ENCODE results near the gene REX1BD.

DNA sequence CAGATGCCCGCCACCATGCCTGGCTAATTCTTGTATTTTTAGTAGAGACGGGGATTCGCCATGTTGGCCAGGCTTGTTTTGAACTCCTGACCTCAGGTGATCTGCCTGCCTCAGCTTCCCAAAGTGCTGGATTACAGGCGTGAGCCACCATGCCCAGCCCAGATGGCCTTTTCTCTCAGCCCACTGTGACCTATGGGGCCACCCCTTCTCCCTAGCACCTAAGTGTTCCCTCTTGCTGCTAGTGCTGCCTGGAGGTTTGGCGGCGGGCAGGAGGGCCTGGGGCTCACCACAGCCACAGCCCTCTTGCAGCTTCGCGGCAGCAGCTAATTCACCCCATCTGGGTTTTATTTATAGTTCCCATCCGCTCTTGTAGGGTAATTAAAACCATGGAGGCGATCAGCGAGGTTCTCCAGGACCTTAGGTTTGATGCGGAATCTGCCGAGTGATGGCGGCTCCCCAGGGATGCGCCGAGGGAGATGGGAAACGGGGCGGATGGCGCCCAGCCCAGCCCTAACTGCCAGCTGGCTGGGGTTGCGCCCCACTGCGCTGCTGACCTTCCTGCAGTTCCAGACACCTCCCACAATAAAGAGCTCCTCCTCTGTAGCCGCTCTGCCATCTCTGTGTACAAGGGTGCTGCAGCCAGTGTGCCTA is 3.3 kb downstream of the REX1BD start:
- TF ChIP-seq, protein P1, sequence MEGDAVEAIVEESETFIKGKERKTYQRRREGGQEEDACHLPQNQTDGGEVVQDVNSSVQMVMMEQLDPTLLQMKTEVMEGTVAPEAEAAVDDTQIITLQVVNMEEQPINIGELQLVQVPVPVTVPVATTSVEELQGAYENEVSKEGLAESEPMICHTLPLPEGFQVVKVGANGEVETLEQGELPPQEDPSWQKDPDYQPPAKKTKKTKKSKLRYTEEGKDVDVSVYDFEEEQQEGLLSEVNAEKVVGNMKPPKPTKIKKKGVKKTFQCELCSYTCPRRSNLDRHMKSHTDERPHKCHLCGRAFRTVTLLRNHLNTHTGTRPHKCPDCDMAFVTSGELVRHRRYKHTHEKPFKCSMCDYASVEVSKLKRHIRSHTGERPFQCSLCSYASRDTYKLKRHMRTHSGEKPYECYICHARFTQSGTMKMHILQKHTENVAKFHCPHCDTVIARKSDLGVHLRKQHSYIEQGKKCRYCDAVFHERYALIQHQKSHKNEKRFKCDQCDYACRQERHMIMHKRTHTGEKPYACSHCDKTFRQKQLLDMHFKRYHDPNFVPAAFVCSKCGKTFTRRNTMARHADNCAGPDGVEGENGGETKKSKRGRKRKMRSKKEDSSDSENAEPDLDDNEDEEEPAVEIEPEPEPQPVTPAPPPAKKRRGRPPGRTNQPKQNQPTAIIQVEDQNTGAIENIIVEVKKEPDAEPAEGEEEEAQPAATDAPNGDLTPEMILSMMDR (IDR thresholded peaks at IDR 0.05; ENCODE audit: insufficient read depth, low read depth, low read length), result no peak
- TF ChIP-seq EZH2 (IDR thresholded peaks at IDR 0.05; ENCODE audit: insufficient read depth, low read length), result no peak

All from astrocyte (in vitro differentiated cells and primary cell).